K562 (cell line): Measurements from ENCODE around the gene FADS6. TPM values are rescaled to one million over a fixed set of nuclear protein-coding genes. Genes with fewer than 3 reads are reported as not detected.

ENCODE experiments used
- ATAC-seq: fragments of 200-7000 bp; cut with Tn5 transposase; 3 replicates; pipeline ENCODE4 v1.9.1; 2020; ENCODE audit warnings: moderate library complexity
- BruUV-seq: library from RNA; stranded (reverse); fragments of 400-500 nt; replicated peaks from 2 replicates; lab custom pipeline; 2021; lab: Mats Ljungman, UMichigan
- CTCF ChIA-PET: fragments of 300-600 bp; formaldehyde crosslinking; extraction: SDS; loops from one replicate; lab custom pipeline; 2021; ENCODE audit warnings: low intra/inter-chr PET ratio; lab: Yijun Ruan, JAX
- POLR2A ChIA-PET: fragments of 300-600, 350-650 bp; sonication (Branson Sonifier 250); formaldehyde crosslinking; extraction: SDS; loops from one replicate; lab custom pipeline; 2021; ENCODE audit warnings: antibody characterized with exemption, inconsistent platforms; lab: Yijun Ruan, JAX
- DNase-seq, 4 experiments: peaks; one replicate each; pipeline versions ENCODE4 v3.0.0 to v3.0.0-alpha.2; 2011 to 2018; ENCODE audit warnings: low spot score in 3 of 4, mixed read lengths in 3 of 4; ENCODE audit errors: extremely low read depth in 1 of 4
- FAIRE-seq: peaks from 2 replicates; lab custom pipeline; 2011; peaks lifted over from hg19 to GRCh38; lab: Jason Lieb, UNC
- H2AFZ ChIP-seq: 2 replicates; pipeline ENCODE4 v1.6.0; 2011; ENCODE audit warnings: low read depth, low read length, control low read depth, inconsistent platforms
- H3K27ac ChIP-seq: fragments of 200-600 bp; 3 replicates; pipeline ENCODE4 v1.8.0; 2011; ENCODE audit warnings: low read depth, mild to moderate bottlenecking, control low read depth, inconsistent platforms, low read length, moderate library complexity, mixed read lengths; ENCODE audit errors: extremely low read depth
- H3K27me3 ChIP-seq, 2 experiments: fragments of 300-600 bp in 1 of 2; 2 replicates in 1 of 2; 3 replicates in 1 of 2; pipeline versions ENCODE4 v1.6.0 to v1.8.0; 2011; ENCODE audit warnings: inconsistent platforms in 2 of 2, low read length in 2 of 2, mild to moderate bottlenecking in 1 of 2, mixed read lengths in 1 of 2, moderate library complexity in 1 of 2; ENCODE audit not compliant: control insufficient read depth in 2 of 2, insufficient read depth in 2 of 2
- H3K36me3 ChIP-seq: fragments of 300-600 bp; 3 replicates; pipeline ENCODE4 v1.8.0; 2011; ENCODE audit warnings: mild to moderate bottlenecking, low read length, inconsistent platforms; ENCODE audit not compliant: control insufficient read depth, insufficient read depth
- H3K4me1 ChIP-seq, 2 experiments: fragments of 200-600 bp in 1 of 2; replicated peaks in 1 of 2; 2 replicates in 1 of 2; 3 replicates in 1 of 2; pipeline versions ENCODE4 v1.5.1 to v1.8.0; 2011; ENCODE audit warnings: inconsistent platforms in 2 of 2, low read length in 2 of 2, mild to moderate bottlenecking in 1 of 2, mixed read lengths in 1 of 2, moderate library complexity in 1 of 2; ENCODE audit not compliant: control insufficient read depth in 2 of 2, insufficient read depth in 2 of 2
- H3K4me2 ChIP-seq: 2 replicates; pipeline ENCODE4 v1.6.1; 2011; ENCODE audit warnings: low read length, control low read depth, inconsistent platforms, mixed read lengths; ENCODE audit not compliant: insufficient read depth
- H3K4me3 ChIP-seq: fragments of 200-600 bp; sonication (generic), shearing (Covaris generic); 2 replicates; pipeline ENCODE4 v1.5.1; 2016; ENCODE audit warnings: control low read depth, inconsistent platforms
- H3K79me2 ChIP-seq: fragments of 200-600 bp; 3 replicates; pipeline ENCODE4 v1.8.0; 2011; ENCODE audit warnings: low read length, inconsistent platforms; ENCODE audit not compliant: control insufficient read depth, insufficient read depth
- H3K9ac ChIP-seq, 2 experiments: 2 replicates each; pipeline versions ENCODE4 v1.6.0 to v1.6.1; 2011; ENCODE audit warnings: low read depth in 2 of 2, low read length in 2 of 2, control low read depth in 1 of 2, inconsistent platforms in 1 of 2, mild to moderate bottlenecking in 1 of 2, mixed read lengths in 1 of 2; ENCODE audit not compliant: insufficient read depth in 1 of 2
- H3K9me1 ChIP-seq: one replicate; pipeline ENCODE4 v1.6.0; 2011; ENCODE audit warnings: inconsistent platforms, mild to moderate bottlenecking, low read length, moderate library complexity; ENCODE audit not compliant: control insufficient read depth, insufficient read depth
- H3K9me3 ChIP-seq: replicated peaks from 2 replicates; pipeline ENCODE4 v1.5.1; 2011; ENCODE audit warnings: low read depth, low read length, inconsistent platforms; ENCODE audit not compliant: control insufficient read depth, insufficient read depth
- H4K20me1 ChIP-seq: replicated peaks from 2 replicates; pipeline ENCODE4 v1.6.1; 2011; ENCODE audit warnings: low read length, inconsistent platforms, mixed read lengths; ENCODE audit not compliant: control insufficient read depth, insufficient read depth
- BRF1 ChIP-seq: IDR thresholded peaks from 3 replicates; pipeline ENCODE4 v1.6.1; 2011; ENCODE audit warnings: borderline replicate concordance, mild to moderate bottlenecking; ENCODE audit not compliant: insufficient read length; ENCODE audit errors: extremely low read depth
- GTF2F1 ChIP-seq: IDR thresholded peaks from 2 replicates; pipeline ENCODE4 v1.6.1; 2011; ENCODE audit warnings: low read depth, low read length, improper control_type of control experiment
- JUN ChIP-seq, 2 experiments: sonication (generic) in 1 of 2; formaldehyde crosslinking in 1 of 2; IDR thresholded peaks; 2 replicates each; pipeline versions ENCODE4 v1.6.1 to v1.8.0; 2012 to 2022; ENCODE audit warnings: borderline replicate concordance in 2 of 2, mild to moderate bottlenecking in 2 of 2, improper control_type of control experiment in 1 of 2, low read depth in 1 of 2, low read length in 1 of 2, missing genetic modification reagents in 1 of 2
- KLF6 ChIP-seq: fragments of 250-450 bp; sonication (Bioruptor Pico); IDR thresholded peaks from 2 replicates; pipeline ENCODE4 v1.4.0; 2020; ENCODE audit warnings: mild to moderate bottlenecking, moderate library complexity, borderline replicate concordance
- L3MBTL2 ChIP-seq: fragments of 450-650 bp; IDR thresholded peaks from 2 replicates; pipeline ENCODE4 v1.6.1; 2016; ENCODE audit warnings: mild to moderate bottlenecking, moderate library complexity
- NEUROD1 ChIP-seq: fragments of 150-350 bp; IDR thresholded peaks from 2 replicates; pipeline ENCODE4 v1.6.1; 2014; ENCODE audit warnings: borderline replicate concordance, low read length, low read depth; ENCODE audit not compliant: partially characterized antibody
- ZC3H11A ChIP-seq: IDR thresholded peaks from 2 replicates; pipeline ENCODE4 v1.6.1; 2012; ENCODE audit warnings: low read depth, low read length, improper control_type of control experiment
- ZNF274 ChIP-seq: IDR thresholded peaks from 2 replicates; pipeline ENCODE4 v1.6.1; 2011; ENCODE audit warnings: low read depth, mild to moderate bottlenecking, low read length, moderate library complexity, borderline replicate concordance
- ZNF589 ChIP-seq: fragments of 200-800 bp; sonication (Bioruptor generic); IDR thresholded peaks from 2 replicates; pipeline ENCODE4 v1.6.1; 2016; ENCODE audit warnings: low read depth, missing genetic modification characterization, missing compliant biosample characterization
- WGBS: fragments of 100-300 bp; shearing (Covaris generic); methylation state at CpG from one replicate; pipeline ENCODE4 v1.1.6; 2016; ENCODE audit warnings: low coverage, mixed read lengths; ENCODE audit not compliant: insufficient coverage; ENCODE audit errors: missing lambda C conversion rate; 5-methylcytosine and 5-hydroxymethylcytosine counted together
- in situ Hi-C: fragments of 300-500 bp; cut with MboI; formaldehyde crosslinking; loops from 4 replicates; pipeline ENCODE4 v1.15.0; 2018; ENCODE audit warnings: inconsistent platforms, mixed read lengths
- intact Hi-C: fragments of 100-400 bp; cut with micrococcal nuclease; formaldehyde crosslinking; loops from 2 replicates; pipeline ENCODE4 v1.14.2; 2022
- polyA plus RNA-seq, 8 experiments: library from polyadenylated mRNA; depleted of rRNA in 4 of 8; stranded (reverse) in 5 of 8; unstranded in 3 of 8; fragments of >200 nt; fragmentation: Nextera tagmentation in 2 of 8; fragmentation: Illumina TruSeq in 1 of 8; extraction: Ambion mirVana in 2 of 8; extraction: Trizol in 1 of 8; gene quantifications; 2 replicates each; pipeline versions ENCODE4 v1.2.1 to v1.2.3, GENCODE V29; 2011 to 2014; ENCODE audit warnings: inconsistent platforms in 1 of 8, missing spikeins in 1 of 8
- total RNA-seq, 7 experiments: library from RNA; depleted of rRNA in 6 of 7; stranded (reverse); fragments of >200 nt in 6 of 7; fragmentation: Illumina TruSeq in 2 of 7; extraction: Trizol in 2 of 7; gene quantifications; 2 replicates each; pipeline versions ENCODE4 v1.2.1 to v1.2.3, GENCODE V29; 2011 to 2021; ENCODE audit warnings: low replicate concordance in 1 of 7
- TF ChIP-seq, protein P1 (sequence below), 2 experiments: fragments of 150-350 bp in 1 of 2; IDR thresholded peaks; 2 replicates each; pipeline ENCODE4 v1.6.1; 2012 to 2016; ENCODE audit warnings: low read depth in 2 of 2, low read length in 2 of 2, mild to moderate bottlenecking in 1 of 2, moderate library complexity in 1 of 2
- TF ChIP-seq, protein P2 (sequence below): sonication (generic); formaldehyde crosslinking; IDR thresholded peaks from 2 replicates; pipeline ENCODE4 v1.8.1; 2023; ENCODE audit warnings: mild to moderate bottlenecking, missing genetic modification reagents
- TF ChIP-seq, protein P3 (sequence below), 3 experiments: IDR thresholded peaks in 2 of 3; conservative IDR thresholded peaks in 1 of 3; 2 replicates each; pipeline ENCODE4 v1.5.1; 2011 to 2012; ENCODE audit warnings: low read length in 3 of 3, mild to moderate bottlenecking in 3 of 3, control low read depth in 2 of 3, improper control_type of control experiment in 1 of 3, inconsistent platforms in 1 of 3, low read depth in 1 of 3, mixed read lengths in 1 of 3, moderate library complexity in 1 of 3; ENCODE audit not compliant: insufficient read depth in 2 of 3
- TF ChIP-seq, protein P4 (sequence below): sonication (generic); formaldehyde crosslinking; IDR thresholded peaks from 2 replicates; pipeline ENCODE4 v1.9.0; 2022; ENCODE audit warnings: mild to moderate bottlenecking, missing genetic modification reagents

The FADS6 gene
- total and polyA plus RNA-seq, 9 of the 15 experiments (the other 6 are each of a cell fraction or from before 2014, with no cell fraction given): 0.18 to 0.22 TPM; not detected in 7

DNA sequence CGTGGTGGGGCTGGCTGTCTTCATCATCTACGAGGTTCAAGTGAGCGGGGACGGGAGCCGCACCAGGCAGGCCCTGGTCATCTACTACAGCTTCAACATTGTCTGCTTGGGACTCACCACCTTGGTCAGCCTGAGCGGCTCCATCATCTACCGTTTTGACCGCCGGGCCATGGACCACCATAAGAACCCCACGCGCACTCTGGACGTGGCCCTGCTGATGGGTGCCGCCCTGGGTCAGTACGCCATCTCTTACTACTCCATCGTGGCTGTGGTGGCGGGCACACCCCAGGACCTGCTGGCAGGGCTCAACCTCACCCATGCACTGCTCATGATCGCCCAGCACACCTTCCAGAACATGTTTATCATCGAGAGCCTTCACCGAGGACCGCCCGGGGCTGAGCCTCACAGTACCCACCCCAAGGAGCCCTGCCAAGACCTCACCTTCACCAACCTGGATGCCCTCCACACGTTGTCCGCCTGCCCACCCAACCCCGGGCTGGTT lies 37.2 kb upstream of the FADS6 start:
- intact Hi-C loops (no loop called here), in situ Hi-C loops (no loop called here)
- ChIA-PET POLR2A (interaction anchor here (0.9 to 1.1 kb wide), 2 partner anchors 18 to 75 kb away, joined by 3 read pairs; no protein-coding TSS in a partner anchor), CTCF (no interaction called here)
- Histone ChIP-seq H3K9me1 (no peaks in the 10 kb centered on the region), H3K4me1 (peaks cover 15 to 19% of the 10 kb centered on the region in 2 experiments; a peak in 4 of 5 replicates), H2AFZ (0 out of 2 replicates have a peak overlapping the region, but pooled peaks have one; percentile 33), H4K20me1 (no peaks in the 10 kb centered on the region), H3K4me3 (no peak overlapping the region), H3K9me3 (no peaks in the 10 kb centered on the region), H3K79me2 (no peaks in the 10 kb centered on the region), H3K9ac (peak overlapping the region in 1 of 2 experiments; percentile 4; a peak in 1 of 4 replicates), H3K4me2 (no peak overlapping the region), H3K27me3 (peaks cover 0 to 11% of the 10 kb centered on the region in 2 experiments; a peak in 2 of 5 replicates), H3K36me3 (no peaks in the 10 kb centered on the region), H3K27ac (no peak overlapping the region)
- 84% methylated on average over 22 of the region's 24 CpGs for WGBS
- DNase-seq (no peak), FAIRE-seq (no peak), ATAC-seq (no peak)
- BruUV-seq: no TSS peak
- TF ChIP-seq, protein P1, sequence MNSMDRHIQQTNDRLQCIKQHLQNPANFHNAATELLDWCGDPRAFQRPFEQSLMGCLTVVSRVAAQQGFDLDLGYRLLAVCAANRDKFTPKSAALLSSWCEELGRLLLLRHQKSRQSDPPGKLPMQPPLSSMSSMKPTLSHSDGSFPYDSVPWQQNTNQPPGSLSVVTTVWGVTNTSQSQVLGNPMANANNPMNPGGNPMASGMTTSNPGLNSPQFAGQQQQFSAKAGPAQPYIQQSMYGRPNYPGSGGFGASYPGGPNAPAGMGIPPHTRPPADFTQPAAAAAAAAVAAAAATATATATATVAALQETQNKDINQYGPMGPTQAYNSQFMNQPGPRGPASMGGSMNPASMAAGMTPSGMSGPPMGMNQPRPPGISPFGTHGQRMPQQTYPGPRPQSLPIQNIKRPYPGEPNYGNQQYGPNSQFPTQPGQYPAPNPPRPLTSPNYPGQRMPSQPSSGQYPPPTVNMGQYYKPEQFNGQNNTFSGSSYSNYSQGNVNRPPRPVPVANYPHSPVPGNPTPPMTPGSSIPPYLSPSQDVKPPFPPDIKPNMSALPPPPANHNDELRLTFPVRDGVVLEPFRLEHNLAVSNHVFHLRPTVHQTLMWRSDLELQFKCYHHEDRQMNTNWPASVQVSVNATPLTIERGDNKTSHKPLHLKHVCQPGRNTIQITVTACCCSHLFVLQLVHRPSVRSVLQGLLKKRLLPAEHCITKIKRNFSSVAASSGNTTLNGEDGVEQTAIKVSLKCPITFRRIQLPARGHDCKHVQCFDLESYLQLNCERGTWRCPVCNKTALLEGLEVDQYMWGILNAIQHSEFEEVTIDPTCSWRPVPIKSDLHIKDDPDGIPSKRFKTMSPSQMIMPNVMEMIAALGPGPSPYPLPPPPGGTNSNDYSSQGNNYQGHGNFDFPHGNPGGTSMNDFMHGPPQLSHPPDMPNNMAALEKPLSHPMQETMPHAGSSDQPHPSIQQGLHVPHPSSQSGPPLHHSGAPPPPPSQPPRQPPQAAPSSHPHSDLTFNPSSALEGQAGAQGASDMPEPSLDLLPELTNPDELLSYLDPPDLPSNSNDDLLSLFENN (IDR thresholded peaks at IDR 0.05; ENCODE audit: low read depth in 2 of 2, low read length in 2 of 2): no peak
- TF ChIP-seq JUN (IDR thresholded peaks at IDR 0.05; ENCODE audit: borderline replicate concordance, low read depth, low read length) (no peak), JUN (CRISPR knock-in tag; IDR thresholded peaks at IDR 0.05; ENCODE audit: borderline replicate concordance) (no peak), ZNF589 (no peak), GTF2F1 (no peak), BRF1 (no peak), NEUROD1 (no peak), ZNF274 (no peak), ZC3H11A (no peak), KLF6 (CRISPR knock-in tag) (no peak), L3MBTL2 (no peak)
- TF ChIP-seq, protein P2, sequence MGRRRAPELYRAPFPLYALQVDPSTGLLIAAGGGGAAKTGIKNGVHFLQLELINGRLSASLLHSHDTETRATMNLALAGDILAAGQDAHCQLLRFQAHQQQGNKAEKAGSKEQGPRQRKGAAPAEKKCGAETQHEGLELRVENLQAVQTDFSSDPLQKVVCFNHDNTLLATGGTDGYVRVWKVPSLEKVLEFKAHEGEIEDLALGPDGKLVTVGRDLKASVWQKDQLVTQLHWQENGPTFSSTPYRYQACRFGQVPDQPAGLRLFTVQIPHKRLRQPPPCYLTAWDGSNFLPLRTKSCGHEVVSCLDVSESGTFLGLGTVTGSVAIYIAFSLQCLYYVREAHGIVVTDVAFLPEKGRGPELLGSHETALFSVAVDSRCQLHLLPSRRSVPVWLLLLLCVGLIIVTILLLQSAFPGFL (CRISPR knock-in tag): no peak
- TF ChIP-seq, protein P3, sequence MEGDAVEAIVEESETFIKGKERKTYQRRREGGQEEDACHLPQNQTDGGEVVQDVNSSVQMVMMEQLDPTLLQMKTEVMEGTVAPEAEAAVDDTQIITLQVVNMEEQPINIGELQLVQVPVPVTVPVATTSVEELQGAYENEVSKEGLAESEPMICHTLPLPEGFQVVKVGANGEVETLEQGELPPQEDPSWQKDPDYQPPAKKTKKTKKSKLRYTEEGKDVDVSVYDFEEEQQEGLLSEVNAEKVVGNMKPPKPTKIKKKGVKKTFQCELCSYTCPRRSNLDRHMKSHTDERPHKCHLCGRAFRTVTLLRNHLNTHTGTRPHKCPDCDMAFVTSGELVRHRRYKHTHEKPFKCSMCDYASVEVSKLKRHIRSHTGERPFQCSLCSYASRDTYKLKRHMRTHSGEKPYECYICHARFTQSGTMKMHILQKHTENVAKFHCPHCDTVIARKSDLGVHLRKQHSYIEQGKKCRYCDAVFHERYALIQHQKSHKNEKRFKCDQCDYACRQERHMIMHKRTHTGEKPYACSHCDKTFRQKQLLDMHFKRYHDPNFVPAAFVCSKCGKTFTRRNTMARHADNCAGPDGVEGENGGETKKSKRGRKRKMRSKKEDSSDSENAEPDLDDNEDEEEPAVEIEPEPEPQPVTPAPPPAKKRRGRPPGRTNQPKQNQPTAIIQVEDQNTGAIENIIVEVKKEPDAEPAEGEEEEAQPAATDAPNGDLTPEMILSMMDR (IDR thresholded peaks at IDR 0.05 in 2 of 3, conservative IDR thresholded peaks at IDR 0.05 in 1 of 3; ENCODE audit: insufficient read depth in 2 of 3, low read depth in 1 of 3, low read length in 3 of 3): no peak
- TF ChIP-seq, protein P4, sequence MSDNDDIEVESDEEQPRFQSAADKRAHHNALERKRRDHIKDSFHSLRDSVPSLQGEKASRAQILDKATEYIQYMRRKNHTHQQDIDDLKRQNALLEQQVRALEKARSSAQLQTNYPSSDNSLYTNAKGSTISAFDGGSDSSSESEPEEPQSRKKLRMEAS (CRISPR knock-in tag): no peak
